ENCODE results near the gene KIAA1328.

- TF ChIP-seq SMC3 (IDR thresholded peaks at IDR 0.05; ENCODE audit: low read depth, low read length), result no peak
- TF ChIP-seq SIN3A (IDR thresholded peaks at IDR 0.05; ENCODE audit: borderline replicate concordance, low read depth, low read length), result no peak
- no peak for TF ChIP-seq RFX5 (IDR thresholded peaks at IDR 0.05; ENCODE audit: low read length)
- no peak for TF ChIP-seq RAD21 (IDR thresholded peaks at IDR 0.05; ENCODE audit: low read length)
- no peak for TF ChIP-seq REST (IDR thresholded peaks at IDR 0.05; ENCODE audit: low read depth, low read length)
- no peak for TF ChIP-seq CTCF (IDR thresholded peaks at IDR 0.05)
- no peak for TF ChIP-seq RXRA (IDR thresholded peaks at IDR 0.05; ENCODE audit: borderline replicate concordance, low read depth)
- TF ChIP-seq POLR2AphosphoS5 (IDR thresholded peaks at IDR 0.05; ENCODE audit: low read depth, low read length), result no peak
- TF ChIP-seq EZH2phosphoT487 (IDR thresholded peaks at IDR 0.05; ENCODE audit: borderline replicate concordance, low read depth), result no peak
- no peak for TF ChIP-seq TAF1 (IDR thresholded peaks at IDR 0.05; ENCODE audit: borderline replicate concordance, low read depth, low read length)
- TF ChIP-seq GABPA (IDR thresholded peaks at IDR 0.05; ENCODE audit: low read depth), result no peak
Measured at GRCh38 chr18:37251679-37252078, 422.8 kb downstream of the KIAA1328 start.

All from SK-N-SH (cell line).